ENCODE results near the gene DOCK1.

Gene DOCK1

GRCh38 chr10:126955934-126956711 is 50.9 kb downstream of the DOCK1 start:
- no peak for DNase-seq

GRCh38 chr10:126956712-126957108 is 51.5 kb downstream of the DOCK1 start:
- DNase-seq: no peak

- no peak for DNase-seq
These were observed 51.9 kb downstream of the DOCK1 start for GRCh38 chr10:126957111-126957510.

GRCh38 chr10:126959431-126959830 is 54.2 kb downstream of the DOCK1 start:
- DNase-seq: no peak

- no peak for DNase-seq
These were observed 54.9 kb downstream of the DOCK1 start for GRCh38 chr10:126959906-126960685.

- no peak for DNase-seq
These were observed 58.1 kb downstream of the DOCK1 start for GRCh38 chr10:126963354-126963753.

GRCh38 chr10:126964190-126964589 is 59.0 kb downstream of the DOCK1 start:
- no peak for DNase-seq

- no peak for DNase-seq
These were observed 61.7 kb downstream of the DOCK1 start for GRCh38 chr10:126966938-126967337.

- DNase-seq: no peak
These were observed 64.1 kb downstream of the DOCK1 start for GRCh38 chr10:126969310-126969709.

GRCh38 chr10:126972635-126973414 is 67.6 kb downstream of the DOCK1 start:
- DNase-seq: no peak

- no peak for DNase-seq
These were observed 70.0 kb downstream of the DOCK1 start for GRCh38 chr10:126975221-126975620.

GRCh38 chr10:126977216-126977615 is 72.0 kb downstream of the DOCK1 start:
- no peak for DNase-seq

- no peak for DNase-seq
These were observed 74.1 kb downstream of the DOCK1 start for GRCh38 chr10:126979311-126979710.

GRCh38 chr10:126993208-126993607 is 88.0 kb downstream of the DOCK1 start:
- DNase-seq: no peak

GRCh38 chr10:126997801-126998590 is 92.8 kb downstream of the DOCK1 start:
- DNase-seq: no peak

- DNase-seq: no peak
These were observed 95.4 kb downstream of the DOCK1 start for GRCh38 chr10:127000598-127000997.

GRCh38 chr10:127003032-127003685 is 97.9 kb downstream of the DOCK1 start:
- no peak for DNase-seq

GRCh38 chr10:127006453-127006852 is 101.2 kb downstream of the DOCK1 start:
- no peak for DNase-seq

GRCh38 chr10:127009366-127009765 is 104.1 kb downstream of the DOCK1 start:
- DNase-seq: no peak

GRCh38 chr10:127011174-127011573 is 105.9 kb downstream of the DOCK1 start:
- DNase-seq: no peak

- no peak for DNase-seq
These were observed 107.0 kb downstream of the DOCK1 start for GRCh38 chr10:127012071-127012768.
